ENCODE measurements around the gene ADCY9. TPM values are rescaled to one million over a fixed set of nuclear protein-coding genes. Genes with fewer than 3 reads are reported as not detected.

Gene ADCY9
- polyA plus RNA-seq, 3 donors: 0.44 to 9.3 (median 0.67) TPM

- Mint-ChIP-seq H3K36me3 (no peaks in the 10 kb centered on the region), H3K4me3 (no peak overlapping the region), H3K27ac (no peak overlapping the region), H3K4me1 (peaks cover 14% of the 10 kb centered on the region), H3K9me3 (peaks cover 0 to 15% (median 12%) of the 10 kb centered on the region in 7 donors), H3K27me3 (ENCODE audit: low read depth in 3 of 3) (peaks cover 12 to 31% (median 14%) of the 10 kb centered on the region in 3 donors)
- Histone ChIP-seq H3K79me2 (ENCODE audit: insufficient read depth, low read length) (no peaks in the 10 kb centered on the region), H3K4me1 (ENCODE audit: control insufficient read depth in 1 of 2, insufficient read depth in 2 of 2, low read length in 2 of 2) (peaks cover 16 to 18% of the 10 kb centered on the region in 2 donors), H3K27me3 (ENCODE audit: control insufficient read depth in 2 of 2, insufficient read depth in 2 of 2, low read length in 2 of 2) (peaks cover 0 to 3% of the 10 kb centered on the region in 2 donors), H3K36me3 (replicated peaks in 1 of 2; ENCODE audit: control insufficient read depth in 1 of 2, insufficient read depth in 2 of 2, low read length in 2 of 2) (no peaks in the 10 kb centered on the region), H3K9ac (ENCODE audit: insufficient read depth, low read length, poor library complexity, severe bottlenecking) (no peak overlapping the region), H3K4me2 (replicated peaks; ENCODE audit: extremely low read depth, low read length, poor library complexity, severe bottlenecking) (no peak overlapping the region), H3K27ac (ENCODE audit: low read depth in 1 of 2, low read length in 2 of 2) (no peak overlapping the region), H2AFZ (ENCODE audit: insufficient read depth, low read depth, low read length, poor library complexity, severe bottlenecking) (no peak overlapping the region), H4K20me1 (ENCODE audit: insufficient read depth, low read length) (no peaks in the 10 kb centered on the region), H3K9me3 (replicated peaks in 1 of 2; ENCODE audit: control insufficient read depth in 1 of 2, insufficient read depth in 1 of 2, low read length in 2 of 2) (peaks cover 0 to 5% of the 10 kb centered on the region in 2 donors), H3K4me3 (replicated peaks in 1 of 3; ENCODE audit: low read depth in 2 of 3, low read length in 3 of 3) (no peak overlapping the region)
- DNase-seq: no peak
- TF ChIP-seq CTCF (IDR thresholded peaks at IDR 0.05): no peak
- intact Hi-C loops (cut with micrococcal nuclease): no loop called here
- WGBS (ENCODE audit: insufficient coverage): 79% methylated on average over 3 of the region's 6 CpGs
Observed at GRCh38 chr16:4138713-4139112, 22.5 kb upstream of the ADCY9 start.

- peak overlapping the region in 2 of 7 donors; percentile 2 to 32 for H3K27ac Mint-ChIP-seq
- peak; percentile 20 for TF ChIP-seq CTCF (IDR thresholded peaks at IDR 0.05)
- no peak overlapping the region for H3K27ac ChIP-seq (ENCODE audit: low read depth in 1 of 2, low read length in 2 of 2)
- no peaks in the 10 kb centered on the region for H3K36me3 Mint-ChIP-seq
- H4K20me1 ChIP-seq (ENCODE audit: insufficient read depth, low read length): no peaks in the 10 kb centered on the region
- no peak overlapping the region for H3K9ac ChIP-seq (ENCODE audit: insufficient read depth, low read length, poor library complexity, severe bottlenecking)
- no peaks in the 10 kb centered on the region for H3K79me2 ChIP-seq (ENCODE audit: insufficient read depth, low read length)
- intact Hi-C loops (cut with micrococcal nuclease): no loop called here
- no peak overlapping the region for H3K4me2 ChIP-seq (replicated peaks; ENCODE audit: extremely low read depth, low read length, poor library complexity, severe bottlenecking)
- no peak for DNase-seq
- peaks cover 10 to 11% of the 10 kb centered on the region in 2 donors for H3K4me1 ChIP-seq (ENCODE audit: control insufficient read depth in 1 of 2, insufficient read depth in 2 of 2, low read length in 2 of 2)
- peaks cover 0 to 5% of the 10 kb centered on the region in 2 donors for H3K9me3 ChIP-seq (replicated peaks in 1 of 2; ENCODE audit: control insufficient read depth in 1 of 2, insufficient read depth in 1 of 2, low read length in 2 of 2)
- H3K4me3 Mint-ChIP-seq: peak overlapping the region in 1 of 2 donors; percentile 32
- peaks cover 0 to 15% (median 12%) of the 10 kb centered on the region in 7 donors for H3K9me3 Mint-ChIP-seq
- no peaks in the 10 kb centered on the region for H3K36me3 ChIP-seq (replicated peaks in 1 of 2; ENCODE audit: control insufficient read depth in 1 of 2, insufficient read depth in 2 of 2, low read length in 2 of 2)
- no peak overlapping the region for H2AFZ ChIP-seq (ENCODE audit: insufficient read depth, low read depth, low read length, poor library complexity, severe bottlenecking)
- H3K27me3 Mint-ChIP-seq (ENCODE audit: low read depth in 3 of 3): peaks cover 12 to 32% (median 12%) of the 10 kb centered on the region in 3 donors
- H3K4me1 Mint-ChIP-seq: peaks cover 6% of the 10 kb centered on the region
- no peak overlapping the region for H3K4me3 ChIP-seq (replicated peaks in 1 of 3; ENCODE audit: low read depth in 2 of 3, low read length in 3 of 3)
- 89% methylated on average over 3 of the region's 3 CpGs for WGBS (ENCODE audit: insufficient coverage)
- peaks cover 0 to 3% of the 10 kb centered on the region in 2 donors for H3K27me3 ChIP-seq (ENCODE audit: control insufficient read depth in 2 of 2, insufficient read depth in 2 of 2, low read length in 2 of 2)
Observed at GRCh38 chr16:4137438-4137837, 21.2 kb upstream of the ADCY9 start.

All from CD14-positive monocyte (primary cell).